GM12878 (cell line): ENCODE data around the gene BAIAP2L1. TPM values are rescaled to one million over a fixed set of nuclear protein-coding genes. Genes with fewer than 3 reads are reported as not detected.

ENCODE experiments used
- ATAC-seq: fragments of 200-7000 bp; cut with Tn5 transposase; 3 replicates; pipeline ENCODE4 v1.9.1; 2020; ENCODE audit warnings: mild to moderate bottlenecking, moderate library complexity
- BruUV-seq: library from RNA; stranded (reverse); fragments of 400-500 nt; replicated peaks from 2 replicates; lab custom pipeline; 2021; lab: Mats Ljungman, UMichigan
- CTCF ChIA-PET: fragments of 300-600 bp; sonication (Branson Sonifier 250); formaldehyde crosslinking; extraction: SDS; loops from one replicate; lab custom pipeline; 2021; ENCODE audit warnings: inconsistent platforms; lab: Yijun Ruan, JAX
- POLR2A ChIA-PET: fragments of 350-600 bp; formaldehyde crosslinking; extraction: SDS; loops from one replicate; lab custom pipeline; 2021; ENCODE audit warnings: inconsistent platforms; lab: Charles Lee
- RAD21 ChIA-PET: fragments of 300-600 bp; sonication (Branson Sonifier 250); formaldehyde crosslinking; loops from one replicate; lab custom pipeline; 2023; ENCODE audit warnings: antibody characterized with exemption; ENCODE audit not compliant: unreplicated experiment; lab: Charles Lee
- SMC1A ChIA-PET: fragments of 300-600 bp; sonication (Branson Sonifier 250); formaldehyde crosslinking; loops from one replicate; lab custom pipeline; 2023; ENCODE audit not compliant: unreplicated experiment, uncharacterized antibody; lab: Charles Lee
- DNase-seq: peaks from one replicate; pipeline ENCODE4 v3.0.0-alpha.2; 2011; ENCODE audit warnings: low read depth, low spot score
- FAIRE-seq: peaks from 3 replicates; lab custom pipeline; 2011; peaks lifted over from hg19 to GRCh38; lab: Jason Lieb, UNC
- H2AFZ ChIP-seq: 2 replicates; pipeline ENCODE4 v1.6.0; 2011; ENCODE audit warnings: low read depth, low read length, control low read depth; ENCODE audit not compliant: control insufficient read depth
- H3K27ac ChIP-seq: 2 replicates; pipeline ENCODE4 v1.5.1; 2011; ENCODE audit warnings: control low read depth; ENCODE audit not compliant: control insufficient read depth, insufficient read depth
- H3K27me3 ChIP-seq, 2 experiments: replicated peaks in 1 of 2; 2 replicates each; pipeline versions ENCODE4 v1.6.0 to v1.6.1; 2011; ENCODE audit warnings: low read length in 1 of 2; ENCODE audit not compliant: control insufficient read depth in 2 of 2, insufficient read depth in 2 of 2
- H3K36me3 ChIP-seq, 2 experiments: 2 replicates each; pipeline ENCODE4 v1.5.1; 2011; ENCODE audit warnings: low read length in 1 of 2; ENCODE audit not compliant: control insufficient read depth in 2 of 2, insufficient read depth in 2 of 2
- H3K4me1 ChIP-seq: 2 replicates; pipeline ENCODE4 v1.6.1; 2011; ENCODE audit warnings: mild to moderate bottlenecking, low read length, moderate library complexity, mixed read lengths; ENCODE audit not compliant: control insufficient read depth, insufficient read depth
- H3K4me2 ChIP-seq: 2 replicates; pipeline ENCODE4 v1.6.0; 2011; ENCODE audit warnings: control low read depth; ENCODE audit not compliant: control insufficient read depth, insufficient read depth
- H3K4me3 ChIP-seq: fragments of 200-600 bp; sonication (generic); 2 replicates; pipeline ENCODE4 v1.5.1; 2016
- H3K79me2 ChIP-seq: 2 replicates; pipeline ENCODE4 v1.6.0; 2011; ENCODE audit warnings: low read length; ENCODE audit not compliant: control insufficient read depth, insufficient read depth
- H3K9ac ChIP-seq: 2 replicates; pipeline ENCODE4 v1.8.0; 2011; ENCODE audit warnings: low read length, control low read depth, mixed read lengths; ENCODE audit not compliant: control insufficient read depth, insufficient read depth
- H3K9me3 ChIP-seq: replicated peaks from 3 replicates; pipeline ENCODE4 v1.5.1; 2011; ENCODE audit warnings: mild to moderate bottlenecking, low read length; ENCODE audit not compliant: control insufficient read depth, insufficient read depth
- H4K20me1 ChIP-seq: 2 replicates; pipeline ENCODE4 v1.6.0; 2011; ENCODE audit not compliant: control insufficient read depth, insufficient read depth
- BHLHE40 ChIP-seq, 2 experiments: fragments of 450-650 bp in 1 of 2; IDR thresholded peaks; 2 replicates each; pipeline ENCODE4 v1.6.1; 2011 to 2017; ENCODE audit warnings: low read depth in 2 of 2, borderline replicate concordance in 1 of 2, improper control_type of control experiment in 1 of 2, low read length in 1 of 2, mild to moderate bottlenecking in 1 of 2
- CBX3 ChIP-seq: fragments of 200-600 bp; sonication (generic); IDR thresholded peaks from 2 replicates; pipeline ENCODE4 v1.6.1; 2016; ENCODE audit warnings: low read depth, borderline replicate concordance
- CBX5 ChIP-seq: sonication (generic); IDR thresholded peaks from 2 replicates; pipeline ENCODE4 v1.6.1; 2016; ENCODE audit warnings: low read depth, moderate library complexity, mild to moderate bottlenecking, inconsistent platforms
- CREB1 ChIP-seq: IDR thresholded peaks from 2 replicates; pipeline ENCODE4 v1.6.1; 2012; ENCODE audit warnings: low read depth, mild to moderate bottlenecking, inconsistent platforms
- E2F4 ChIP-seq: IDR thresholded peaks from 2 replicates; pipeline ENCODE4 v1.6.1; 2012; ENCODE audit warnings: low read depth, low read length, improper control_type of control experiment
- FOXK2 ChIP-seq: fragments of 450-650 bp; IDR thresholded peaks from 2 replicates; pipeline ENCODE4 v1.6.1; 2017; ENCODE audit warnings: mild to moderate bottlenecking, moderate library complexity
- HCFC1 ChIP-seq: fragments of 150-350 bp; IDR thresholded peaks from 2 replicates; pipeline ENCODE4 v1.6.1; 2014; ENCODE audit warnings: low read length
- HDGF ChIP-seq: fragments of 450-650 bp; IDR thresholded peaks from 2 replicates; pipeline ENCODE4 v1.6.1; 2016; ENCODE audit warnings: antibody characterized with exemption
- JUND ChIP-seq: IDR thresholded peaks from 2 replicates; pipeline ENCODE4 v1.6.1; 2012; ENCODE audit warnings: low read depth, mild to moderate bottlenecking, low read length, improper control_type of control experiment, moderate library complexity
- MAX ChIP-seq: IDR thresholded peaks from 2 replicates; pipeline ENCODE4 v1.6.1; 2012; ENCODE audit warnings: low read depth, low read length, improper control_type of control experiment
- MTA2 ChIP-seq: fragments of 450-650 bp; IDR thresholded peaks from 2 replicates; pipeline ENCODE4 v1.6.1; 2016; ENCODE audit warnings: low read depth, mild to moderate bottlenecking, moderate library complexity
- NRF1 ChIP-seq: conservative IDR thresholded peaks from 2 replicates; pipeline ENCODE4 v1.6.1; 2011; ENCODE audit warnings: mild to moderate bottlenecking, low read depth, low read length, improper control_type of control experiment
- RUNX3 ChIP-seq: IDR thresholded peaks from 2 replicates; pipeline ENCODE4 v1.6.1; 2012; ENCODE audit warnings: low read length, inconsistent platforms
- SIN3A ChIP-seq: IDR thresholded peaks from 2 replicates; pipeline ENCODE4 v1.6.1; 2012; ENCODE audit warnings: low read depth, low read length, improper control_type of control experiment
- SIX5 ChIP-seq: IDR thresholded peaks from 2 replicates; pipeline ENCODE4 v1.6.1; 2011; ENCODE audit warnings: mild to moderate bottlenecking, low read depth, low read length, moderate library complexity; ENCODE audit not compliant: severe bottlenecking
- STAT1 ChIP-seq: fragments of 450-650 bp; conservative IDR thresholded peaks from 2 replicates; pipeline ENCODE4 v1.6.1; 2014; ENCODE audit warnings: antibody characterized with exemption, mild to moderate bottlenecking
- SUZ12 ChIP-seq: fragments of 200-600 bp; sonication (generic); IDR thresholded peaks from one replicate; pipeline ENCODE4 v1.6.1; 2018; ENCODE audit warnings: antibody characterized with exemption, mild to moderate bottlenecking; ENCODE audit not compliant: unreplicated experiment
- TAF1 ChIP-seq: IDR thresholded peaks from 2 replicates; pipeline ENCODE4 v1.6.1; 2011; ENCODE audit warnings: mild to moderate bottlenecking, low read depth, low read length, borderline replicate concordance
- TARDBP ChIP-seq: IDR thresholded peaks from 2 replicates; pipeline ENCODE4 v1.6.1; 2016; ENCODE audit warnings: borderline replicate concordance
- ZBTB33 ChIP-seq: fragments of 450-650 bp; IDR thresholded peaks from 2 replicates; pipeline ENCODE4 v1.6.1; 2017; ENCODE audit warnings: mild to moderate bottlenecking
- WGBS: methylation state at CpG from one replicate; pipeline ENCODE4 v1.1.6; 2016; ENCODE audit warnings: low lambda C conversion rate; ENCODE audit not compliant: insufficient replicate concordance, insufficient coverage; ENCODE audit errors: missing lambda C conversion rate; 5-methylcytosine and 5-hydroxymethylcytosine counted together
- in situ Hi-C: fragments of 300-500 bp; cut with MboI; formaldehyde crosslinking; loops from 9 replicates; pipeline ENCODE4 v1.14.3; 2018; ENCODE audit warnings: mixed read lengths
- intact Hi-C: fragments of 100-400 bp; cut with micrococcal nuclease; formaldehyde crosslinking; loops from one replicate; pipeline ENCODE4 v1.14.2; 2022; ENCODE audit not compliant: unreplicated experiment
- polyA plus RNA-seq, 11 experiments: library from polyadenylated mRNA; depleted of rRNA in 4 of 11; unstranded in 6 of 11; stranded (reverse) in 5 of 11; fragments of >200 nt; fragmentation: Nextera tagmentation in 4 of 11; fragmentation: Illumina TruSeq in 1 of 11; extraction: Ambion mirVana in 4 of 11; extraction: Trizol in 1 of 11; gene quantifications; 1 replicate in 1 of 11; 2 replicates in 10 of 11; pipeline versions ENCODE4 v1.2.1 to v1.2.3, GENCODE V29; 2011 to 2016; ENCODE audit warnings: inconsistent platforms in 2 of 11, missing spikeins in 2 of 11, low read depth in 1 of 11
- total RNA-seq, 4 experiments: library from RNA; depleted of rRNA in 3 of 4; stranded (reverse); fragments of >200 nt in 3 of 4; fragmentation: Illumina TruSeq in 1 of 4; extraction: Trizol in 1 of 4; gene quantifications; 2 replicates each; pipeline versions ENCODE4 v1.2.1 to v1.2.3, GENCODE V29; 2013 to 2021

BAIAP2L1 gene
- total and polyA plus RNA-seq, 10 of the 15 experiments (the other 5 are each of a cell fraction or from before 2014, with no cell fraction given) = 8.9 to 60.2 (median 35.7) TPM

GRCh38 chr7:98324782-98325181 lies 76.1 kb downstream of the BAIAP2L1 start:
- Histone ChIP-seq H3K4me1 (no peaks in the 10 kb centered on the region), H3K9me3 (no peaks in the 10 kb centered on the region), H3K79me2 (no peaks in the 10 kb centered on the region), H4K20me1 (no peaks in the 10 kb centered on the region; the same call in 1 of the 2 replicates), H3K9ac (no peak overlapping the region), H3K27me3 (no peaks in the 10 kb centered on the region), H3K4me3 (no peak overlapping the region), H2AFZ (no peak overlapping the region), H3K4me2 (no peak overlapping the region), H3K27ac (no peak overlapping the region), H3K36me3 (peaks cover 2 to 3% of the 10 kb centered on the region in 2 experiments; a peak in 2 of 4 replicates)
- ATAC-seq = no peak
- RAD21 ChIA-PET = no interaction called here
- no TSS peak for BruUV-seq
- in situ Hi-C loops (no loop called here), intact Hi-C loops (no loop called here)
- CTCF ChIA-PET = interaction anchor here (1.5 kb wide), 1 partner anchor 76 kb away, joined by 4 read pairs; the partner anchor contains the start of gene BAIAP2L1
- 85% methylated on average over 6 of the region's 6 CpGs for WGBS
- TF ChIP-seq TAF1 (no peak), CBX3 (no peak), HCFC1 (no peak), TARDBP (no peak), SUZ12 (no peak), STAT1 (no peak), RUNX3 (no peak), JUND (no peak), CBX5 (no peak), E2F4 (no peak), NRF1 (no peak), CREB1 (no peak), ZBTB33 (no peak), FOXK2 (no peak), MTA2 (no peak), SIN3A (no peak), SIX5 (no peak), HDGF (no peak), BHLHE40 (IDR thresholded peaks at IDR 0.05; ENCODE audit: borderline replicate concordance in 1 of 2, low read depth in 2 of 2, low read length in 1 of 2) (no peak), MAX (no peak)
- DNase-seq = no peak
- POLR2A ChIA-PET = interaction anchor here (0.6 kb wide), 1 partner anchor 45 kb away, joined by 4 read pairs; no protein-coding TSS in a partner anchor
- FAIRE-seq = no peak
- SMC1A ChIA-PET = no interaction called here
